Suppressor macrophage (primary cell): Measurements from ENCODE around the gene SRGAP3.

Experiments
- DNase-seq, 4 experiments: peaks; one replicate each; pipeline ENCODE4 v3.0.0-alpha.2; 2020 to 2022

Gene SRGAP3

GRCh38 chr3:9040996-9041395, 208.4 kb downstream of the SRGAP3 start:
- DNase-seq: no peak

GRCh38 chr3:9037144-9037711, 212.2 kb downstream of the SRGAP3 start:
- peak; percentile 50 to 68 (median 53) for DNase-seq

DNA sequence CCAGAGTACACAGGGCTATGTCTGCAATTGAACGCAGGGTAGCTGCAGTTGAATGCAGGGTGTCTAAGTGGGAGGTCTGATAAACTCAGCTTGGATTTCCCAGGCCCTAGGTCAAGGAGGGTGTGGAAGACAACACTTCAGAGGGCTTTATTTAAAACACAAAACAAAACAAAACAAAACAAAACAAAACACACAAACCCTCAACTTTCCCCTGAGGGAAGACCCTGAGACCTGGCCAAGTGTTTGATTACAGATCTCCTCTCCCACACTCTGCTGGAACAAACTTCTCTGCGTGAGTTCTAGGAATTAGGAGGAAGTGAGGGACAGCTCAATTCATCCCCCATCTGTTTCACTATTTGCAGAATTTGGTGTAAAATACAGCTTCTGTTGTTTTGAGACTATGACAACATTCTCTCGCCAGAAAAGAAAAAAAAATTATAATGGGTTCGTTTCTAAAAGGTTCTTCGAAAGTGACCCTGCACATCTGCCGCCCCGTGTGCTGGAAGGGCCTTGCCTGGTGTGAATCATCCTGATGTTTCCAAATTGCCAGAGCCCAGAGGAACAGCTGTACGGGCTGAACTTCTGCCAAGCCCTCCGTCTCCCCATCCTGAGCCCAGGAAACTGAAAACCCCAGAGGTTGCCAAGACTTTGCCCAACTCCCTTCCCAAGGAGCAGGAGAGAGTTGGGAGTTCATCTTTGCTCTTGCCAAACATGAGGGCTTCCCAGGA, 212.9 kb downstream of the SRGAP3 start:
- DNase-seq: peak in 3 of 4 experiments; percentile 26 to 29 (median 27)

GRCh38 chr3:9035961-9036360, 213.5 kb downstream of the SRGAP3 start:
- DNase-seq: no peak

DNA sequence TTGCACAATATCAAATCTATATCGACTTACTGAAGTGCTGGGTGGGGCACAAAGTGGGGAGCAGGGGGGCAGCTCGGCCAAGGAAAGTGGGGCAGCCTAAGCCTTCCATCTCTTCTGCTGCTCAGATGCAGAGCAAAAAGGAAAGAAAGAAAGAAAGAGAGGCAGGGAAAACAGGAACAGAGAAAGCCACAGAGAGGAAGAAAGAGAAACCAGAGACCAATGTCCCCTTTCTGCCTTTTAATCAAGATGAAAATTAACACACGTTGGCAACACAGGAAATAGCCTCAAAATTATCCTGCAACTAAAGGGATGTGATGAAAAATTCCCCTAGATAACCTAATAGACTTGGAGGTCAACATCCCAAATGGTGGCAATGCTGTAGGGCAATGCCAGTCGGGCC, 214.0 kb downstream of the SRGAP3 start:
- peak in 1 of 4 experiments; percentile 3 for DNase-seq

DNA sequence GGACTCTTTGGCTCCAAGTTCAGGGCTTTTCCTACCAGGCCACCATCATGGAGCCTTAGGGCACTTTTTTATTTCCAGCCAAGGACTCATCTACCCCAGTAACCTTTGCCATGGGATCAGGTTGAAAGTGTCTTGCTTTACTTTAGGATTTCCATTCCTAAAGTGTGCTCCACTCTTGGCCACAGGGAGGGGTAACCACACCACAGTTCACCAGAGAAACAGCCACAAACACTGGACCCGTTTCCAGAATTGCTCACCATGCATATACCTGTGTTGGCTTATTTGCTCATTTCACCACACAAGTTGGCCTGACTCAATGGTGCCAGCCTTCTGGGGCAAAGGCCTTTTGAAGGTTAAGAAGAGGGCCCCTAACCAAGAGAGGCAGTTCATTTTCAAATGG, 215.6 kb downstream of the SRGAP3 start:
- DNase-seq: no peak

GRCh38 chr3:9032231-9032777, 217.1 kb downstream of the SRGAP3 start:
- DNase-seq: no peak

DNA sequence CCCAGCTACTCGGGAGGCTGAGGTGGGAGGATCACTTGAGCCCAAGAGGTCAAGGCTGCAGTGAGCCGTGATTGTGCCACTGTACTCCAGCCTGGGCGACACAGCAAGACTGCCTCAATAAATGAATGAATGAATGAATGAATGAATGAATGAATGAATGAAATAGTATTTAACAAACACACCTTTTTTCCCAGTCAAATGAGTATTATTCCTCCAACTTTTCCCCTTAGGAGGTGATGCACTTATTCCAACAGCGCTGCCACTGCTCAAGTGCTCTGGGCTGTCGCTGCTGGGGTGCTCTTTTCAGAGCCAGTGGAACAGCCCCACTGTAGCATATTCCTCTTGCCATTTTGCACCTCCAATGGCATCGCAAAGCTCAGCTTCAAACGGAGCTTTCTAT, 219.4 kb downstream of the SRGAP3 start:
- DNase-seq: no peak

DNA sequence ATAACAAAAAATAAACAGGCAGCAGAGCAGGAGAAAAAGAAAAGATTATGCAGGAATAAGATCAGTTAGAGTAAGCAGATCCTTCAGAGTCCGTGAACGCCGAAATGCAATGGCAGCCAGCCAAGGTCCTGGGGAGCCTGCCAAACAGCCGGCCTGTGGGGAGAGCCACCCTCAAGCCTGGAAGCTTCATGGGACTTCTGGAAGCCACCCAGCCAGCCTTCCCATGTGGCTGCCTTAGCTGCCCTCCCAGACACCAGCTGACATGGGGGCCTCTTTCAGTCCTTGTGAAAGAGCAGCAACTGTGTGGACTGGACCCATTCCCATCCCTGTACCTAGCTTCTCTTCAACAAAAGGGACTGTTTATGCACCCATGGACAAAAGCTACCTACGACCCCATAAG, 221.3 kb downstream of the SRGAP3 start:
- no peak for DNase-seq

DNA sequence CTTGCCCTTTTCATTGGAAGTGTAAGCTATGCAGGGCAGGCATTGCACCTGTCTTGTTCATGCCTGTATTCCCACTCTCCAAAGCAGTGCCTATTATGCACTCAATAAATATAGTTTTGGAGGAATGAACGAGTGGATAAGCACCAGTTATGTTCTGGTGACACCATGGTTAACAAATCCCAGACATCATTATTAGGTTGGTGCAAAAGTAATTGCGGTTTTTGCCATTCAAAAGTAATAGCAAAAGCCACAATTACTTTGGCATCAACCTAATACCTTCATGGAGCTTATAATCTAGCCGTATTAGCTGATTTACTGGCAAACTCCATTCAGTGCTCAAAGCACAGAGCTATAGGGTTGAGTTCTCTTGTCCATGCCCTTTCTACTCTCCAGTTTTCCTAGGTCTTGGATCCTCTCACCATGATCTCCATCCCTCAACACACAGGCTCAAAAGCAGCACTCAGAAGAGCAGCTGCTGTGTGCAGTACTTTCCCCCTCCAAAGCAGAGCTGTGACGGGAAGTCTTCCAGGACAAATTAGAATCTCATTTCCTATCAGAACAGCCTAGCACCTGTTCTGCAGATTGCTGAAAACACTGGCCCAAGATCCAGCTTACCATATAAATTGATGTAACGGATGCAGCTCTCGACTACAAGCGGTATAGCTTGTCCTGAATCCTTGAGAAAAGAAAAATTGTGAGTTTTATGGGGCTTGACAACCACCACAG, 223.0 kb downstream of the SRGAP3 start:
- no peak for DNase-seq

DNA sequence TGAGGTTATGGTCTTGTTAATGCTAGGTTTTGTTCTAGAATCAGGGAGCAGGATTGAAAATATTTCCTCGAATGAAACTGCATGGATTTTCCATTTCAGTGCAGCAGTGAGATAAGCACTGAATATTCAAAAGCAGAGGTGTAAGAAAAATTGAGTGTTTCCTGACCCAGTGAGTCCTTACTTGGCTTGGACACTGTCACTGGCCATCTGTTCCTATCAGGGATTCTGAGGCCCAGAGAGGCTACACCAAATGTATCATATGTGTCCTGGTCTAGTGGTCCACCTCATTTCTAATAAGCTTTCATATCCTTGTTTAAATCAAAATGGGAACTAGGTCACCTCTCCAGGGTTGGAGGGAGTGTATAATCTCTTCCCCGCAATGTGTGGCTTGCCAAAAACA, 225.1 kb downstream of the SRGAP3 start:
- no peak for DNase-seq

- DNase-seq: no peak
These were observed 226.2 kb downstream of the SRGAP3 start for GRCh38 chr3:9023226-9023590.

- DNase-seq: peak in 3 of 4 experiments; percentile 5 to 14 (median 6)
These were observed 226.9 kb downstream of the SRGAP3 start for GRCh38 chr3:9022305-9023225.

DNA sequence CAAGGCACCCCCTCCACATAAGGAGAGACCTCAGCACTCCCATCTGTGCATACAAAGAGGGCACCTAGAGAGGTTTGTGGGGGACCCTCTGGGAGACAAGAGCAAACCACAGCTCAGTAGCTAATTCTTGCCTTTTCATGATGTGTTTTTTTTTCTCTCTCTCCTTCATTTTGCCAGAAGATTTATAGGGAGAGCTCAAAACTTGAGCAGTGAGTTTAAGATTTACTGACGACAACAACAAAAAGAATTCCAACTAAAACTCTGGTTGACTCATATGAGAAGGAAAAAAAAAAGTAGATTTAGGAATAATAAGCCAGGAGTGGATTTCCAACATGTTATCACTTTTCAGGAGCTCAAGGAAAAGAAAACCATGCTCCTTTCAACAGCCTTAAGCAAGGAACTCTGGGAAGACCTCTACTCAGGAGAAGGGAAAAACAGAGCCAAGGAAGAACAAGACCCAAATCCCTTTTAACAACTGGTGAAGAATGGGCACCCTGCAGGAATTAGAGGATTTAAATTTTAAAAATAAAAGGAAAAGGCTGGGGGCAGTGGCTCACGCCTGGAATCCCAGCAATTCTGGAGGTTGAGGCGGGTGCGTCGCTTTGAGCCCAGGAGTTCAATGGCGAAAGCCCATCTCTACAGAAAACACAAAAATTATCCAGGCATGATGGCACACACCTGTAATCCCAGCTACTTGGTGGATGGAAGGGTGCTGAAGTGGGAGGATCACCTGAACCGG, 228.0 kb downstream of the SRGAP3 start:
- no peak for DNase-seq

DNA sequence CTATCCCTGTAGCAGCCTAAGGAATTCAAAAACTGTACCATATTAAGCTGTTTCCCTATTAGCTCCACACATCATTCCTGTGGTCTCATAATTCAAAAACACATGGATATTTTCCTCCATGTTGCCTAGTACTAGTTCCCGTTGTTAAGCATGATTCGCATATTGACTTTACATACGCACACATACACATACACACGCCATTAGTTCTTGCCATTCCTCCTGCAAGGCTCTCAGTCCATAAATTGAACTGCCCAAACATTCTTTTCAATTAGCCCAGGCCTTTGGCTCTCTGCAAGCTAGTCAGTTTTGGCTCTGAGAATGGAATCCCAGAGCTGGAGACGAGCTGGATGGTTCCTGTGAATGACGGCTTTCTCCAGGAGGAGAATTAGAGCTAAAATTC, 229.0 kb downstream of the SRGAP3 start:
- no peak for DNase-seq

- DNase-seq: no peak
These were observed 230.0 kb downstream of the SRGAP3 start for GRCh38 chr3:9019259-9019961.

GRCh38 chr3:9015250-9015649, 234.2 kb downstream of the SRGAP3 start:
- no peak for DNase-seq

GRCh38 chr3:9013782-9014563, 235.5 kb downstream of the SRGAP3 start:
- DNase-seq: no peak

GRCh38 chr3:9012521-9012920, 236.9 kb downstream of the SRGAP3 start:
- no peak for DNase-seq

DNA sequence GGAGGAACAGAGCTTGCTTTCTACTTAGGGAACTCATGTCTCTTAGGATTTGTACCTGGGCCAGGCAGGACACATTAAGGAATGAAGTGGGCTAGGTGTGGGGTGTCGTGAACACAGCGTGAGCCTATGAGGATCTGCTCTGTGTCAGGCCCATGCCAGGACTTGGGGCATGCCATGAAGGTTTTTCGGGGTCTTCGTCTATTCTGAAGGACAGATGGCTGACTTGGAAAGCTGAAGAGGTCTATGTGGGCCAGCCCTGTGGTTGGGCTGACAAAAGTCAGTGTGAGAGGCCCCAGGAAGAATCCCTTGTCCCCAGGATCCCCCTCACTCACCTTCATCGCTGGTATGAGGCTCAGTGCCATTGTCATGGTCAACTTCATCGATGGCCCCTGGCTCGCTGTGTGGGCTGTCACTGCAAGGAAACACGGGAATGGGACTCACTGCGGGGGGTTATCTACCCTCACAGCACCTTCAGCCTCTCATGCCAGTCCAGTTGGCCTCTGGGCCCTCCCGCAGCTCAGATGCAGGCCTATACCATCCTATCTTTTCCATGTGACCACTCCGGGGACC, 239.4 kb downstream of the SRGAP3 start:
- no peak for DNase-seq
